GM23338 (cell line): Measurements from ENCODE around the gene NRCAM. TPM values are rescaled to one million over a fixed set of nuclear protein-coding genes. Genes with fewer than 3 reads are reported as not detected.

ENCODE experiments used
- ATAC-seq: fragments of 200-7000 bp; cut with Tn5 transposase; 3 replicates; pipeline ENCODE4 v1.9.1; 2020
- DNase-seq: peaks from one replicate; pipeline ENCODE4 v3.0.0-alpha.2; 2015; ENCODE audit warnings: low spot score
- H2AFZ ChIP-seq: fragments of 200-600 bp; sonication (generic); 2 replicates; pipeline ENCODE4 v1.8.0; 2016; ENCODE audit warnings: antibody characterized with exemption, mild to moderate bottlenecking, moderate library complexity
- H3F3A ChIP-seq: fragments of 200-600 bp; sonication (generic); replicated peaks from 2 replicates; pipeline ENCODE4 v1.8.0; 2017; ENCODE audit warnings: antibody characterized with exemption, mixed run types, low read depth
- H3K27ac ChIP-seq: fragments of 200-600 bp; sonication (generic); 2 replicates; pipeline ENCODE4 v1.6.1; 2016; ENCODE audit warnings: low read depth
- H3K27me3 ChIP-seq: fragments of 200-600 bp; sonication (generic); 2 replicates; pipeline ENCODE4 v1.8.0; 2016; ENCODE audit warnings: mild to moderate bottlenecking, mixed run types, moderate library complexity; ENCODE audit not compliant: insufficient read depth
- H3K36me3 ChIP-seq: fragments of 200-600 bp; sonication (generic); 2 replicates; pipeline ENCODE4 v1.8.0; 2016; ENCODE audit warnings: mild to moderate bottlenecking; ENCODE audit not compliant: insufficient read depth
- H3K4me1 ChIP-seq: fragments of 200-600 bp; sonication (generic); 2 replicates; pipeline ENCODE4 v1.8.0; 2016; ENCODE audit warnings: mild to moderate bottlenecking, moderate library complexity; ENCODE audit not compliant: insufficient read depth
- H3K4me2 ChIP-seq: fragments of 200-600 bp; sonication (generic); 2 replicates; pipeline ENCODE4 v1.7.1; 2017; ENCODE audit warnings: mixed run types
- H3K4me3 ChIP-seq: fragments of 200-600 bp; sonication (generic); 2 replicates; pipeline ENCODE4 v1.6.1; 2016; ENCODE audit warnings: mixed run types
- H3K79me2 ChIP-seq: fragments of 200-600 bp; sonication (generic); replicated peaks from 2 replicates; pipeline ENCODE4 v1.8.0; 2017; ENCODE audit warnings: mild to moderate bottlenecking; ENCODE audit not compliant: insufficient read depth
- H3K9me2 ChIP-seq: fragments of 200-600 bp; sonication (generic); 2 replicates; pipeline ENCODE4 v1.8.0; 2017; ENCODE audit not compliant: insufficient read depth
- H4K20me1 ChIP-seq: fragments of 200-600 bp; sonication (generic); replicated peaks from 2 replicates; pipeline ENCODE4 v1.8.0; 2017; ENCODE audit warnings: mild to moderate bottlenecking; ENCODE audit not compliant: insufficient read depth
- H3K27ac Mint-ChIP-seq: 2 replicates; pipeline ENCODE4 v1.8.0; 2020; ENCODE audit warnings: inconsistent platforms, mild to moderate bottlenecking, moderate library complexity, mixed read lengths
- H3K27me3 Mint-ChIP-seq: 3 replicates; pipeline ENCODE4 v1.8.0; 2022; ENCODE audit warnings: low read depth, mild to moderate bottlenecking, moderate library complexity, mixed read lengths, inconsistent platforms; ENCODE audit not compliant: insufficient read depth, poor library complexity
- H3K36me3 Mint-ChIP-seq: 3 replicates; pipeline ENCODE4 v1.8.0; 2021; ENCODE audit warnings: low read depth, mild to moderate bottlenecking, inconsistent platforms, moderate library complexity, mixed read lengths
- H3K4me1 Mint-ChIP-seq: 3 replicates; pipeline ENCODE4 v1.8.0; 2020; ENCODE audit warnings: mild to moderate bottlenecking, inconsistent platforms, mixed read lengths
- H3K4me3 Mint-ChIP-seq: 3 replicates; pipeline ENCODE4 v1.8.0; 2021; ENCODE audit warnings: moderate library complexity, mild to moderate bottlenecking, inconsistent platforms, mixed read lengths
- H3K9me3 Mint-ChIP-seq: 3 replicates; pipeline ENCODE4 v1.8.0; 2020; ENCODE audit warnings: moderate library complexity, mild to moderate bottlenecking, inconsistent platforms, mixed read lengths
- CREB1 ChIP-seq: fragments of 250-450 bp; sonication (Bioruptor Pico); IDR thresholded peaks from 2 replicates; pipeline ENCODE4 v1.5.0; 2020; ENCODE audit warnings: low read depth, mild to moderate bottlenecking, moderate library complexity
- EZH2 ChIP-seq: fragments of 200-600 bp; sonication (generic); IDR thresholded peaks from one replicate; pipeline ENCODE4 v1.8.0; 2017; ENCODE audit warnings: antibody characterized with exemption, mild to moderate bottlenecking, low read depth; ENCODE audit not compliant: unreplicated experiment
- EZH2phosphoT487 ChIP-seq: fragments of 200-600 bp; sonication (generic); IDR thresholded peaks from one replicate; pipeline ENCODE4 v1.8.1; 2018; ENCODE audit warnings: antibody characterized with exemption; ENCODE audit not compliant: unreplicated experiment
- JUNB ChIP-seq: IDR thresholded peaks from one replicate; pipeline ENCODE4 v1.6.1; 2016; ENCODE audit warnings: antibody characterized with exemption; ENCODE audit not compliant: unreplicated experiment
- NANOG ChIP-seq: IDR thresholded peaks from 2 replicates; pipeline ENCODE4 v1.6.1; 2016; ENCODE audit warnings: antibody characterized with exemption, borderline replicate concordance
- POLR2AphosphoS5 ChIP-seq: IDR thresholded peaks from 2 replicates; pipeline ENCODE4 v1.6.1; 2016; ENCODE audit warnings: antibody characterized with exemption, low read depth
- STAT1 ChIP-seq: IDR thresholded peaks from one replicate; pipeline ENCODE4 v1.6.1; 2016; ENCODE audit warnings: antibody characterized with exemption; ENCODE audit not compliant: unreplicated experiment
- ZNF114 ChIP-seq: fragments of 250-450 bp; sonication (Bioruptor Pico); IDR thresholded peaks from 2 replicates; pipeline ENCODE4 v1.5.0; 2020; ENCODE audit warnings: mild to moderate bottlenecking, moderate library complexity
- ZNF331 ChIP-seq: fragments of 250-450 bp; sonication (Bioruptor Pico); IDR thresholded peaks from 2 replicates; pipeline ENCODE4 v1.5.0; 2020; ENCODE audit warnings: low read depth, mild to moderate bottlenecking, moderate library complexity
- polyA plus RNA-seq: library from polyadenylated mRNA; unstranded; fragments of >200 nt; fragmentation: Nextera tagmentation; extraction: Ambion mirVana; gene quantifications from 2 replicates; pipeline ENCODE4 v1.2.1, GENCODE V29; 2016
- total RNA-seq: library from RNA; depleted of rRNA; stranded (reverse); fragments of >200 nt; shearing (Covaris generic); gene quantifications from 2 replicates; pipeline ENCODE4 v1.2.3, GENCODE V29; 2014
- TF ChIP-seq, protein P1 (sequence below): IDR thresholded peaks from 2 replicates; pipeline ENCODE4 v1.6.1; 2016; ENCODE audit warnings: antibody characterized with exemption
- TF ChIP-seq, protein P2 (sequence below), 2 experiments: fragments of 200-600 bp in 1 of 2; sonication (generic) in 1 of 2; conservative IDR thresholded peaks; 2 replicates each; pipeline versions ENCODE4 v1.5.1 to v1.6.1; 2016 to 2017; ENCODE audit warnings: antibody characterized with exemption in 2 of 2, low read depth in 2 of 2, mild to moderate bottlenecking in 2 of 2, moderate library complexity in 1 of 2
- TF ChIP-seq, protein P3 (sequence below): fragments of 250-450 bp; sonication (Bioruptor Pico); IDR thresholded peaks from 2 replicates; pipeline ENCODE4 v1.5.0; 2020; ENCODE audit warnings: mild to moderate bottlenecking, moderate library complexity
- TF ChIP-seq, protein P4 (sequence below): IDR thresholded peaks from one replicate; pipeline ENCODE4 v1.6.1; 2018; ENCODE audit warnings: antibody characterized with exemption; ENCODE audit not compliant: unreplicated experiment

NRCAM gene
- total and polyA plus RNA-seq, 2 experiments from 2014 or later: 2.5 to 6.8 TPM

GRCh38 chr7:108430664-108431063 lies 25.6 kb downstream of the NRCAM start:
- Histone ChIP-seq H3K36me3 (no peaks in the 10 kb centered on the region), H3K4me2 (no peak overlapping the region), H3K27me3 (no peaks in the 10 kb centered on the region), H3K4me1 (no peaks in the 10 kb centered on the region), H3K27ac (no peak overlapping the region), H4K20me1 (no peaks in the 10 kb centered on the region), H3K9me2 (no peaks in the 10 kb centered on the region), H3K4me3 (no peak overlapping the region), H2AFZ (no peak overlapping the region), H3K79me2 (no peaks in the 10 kb centered on the region), H3F3A (no peaks in the 10 kb centered on the region)
- TF ChIP-seq CREB1 (CRISPR knock-in tag) (no peak), POLR2AphosphoS5 (no peak), ZNF114 (no peak), JUNB (no peak), EZH2 (no peak), ZNF331 (CRISPR knock-in tag) (no peak), EZH2phosphoT487 (no peak), STAT1 (no peak), NANOG (no peak)
- TF ChIP-seq, protein P1, sequence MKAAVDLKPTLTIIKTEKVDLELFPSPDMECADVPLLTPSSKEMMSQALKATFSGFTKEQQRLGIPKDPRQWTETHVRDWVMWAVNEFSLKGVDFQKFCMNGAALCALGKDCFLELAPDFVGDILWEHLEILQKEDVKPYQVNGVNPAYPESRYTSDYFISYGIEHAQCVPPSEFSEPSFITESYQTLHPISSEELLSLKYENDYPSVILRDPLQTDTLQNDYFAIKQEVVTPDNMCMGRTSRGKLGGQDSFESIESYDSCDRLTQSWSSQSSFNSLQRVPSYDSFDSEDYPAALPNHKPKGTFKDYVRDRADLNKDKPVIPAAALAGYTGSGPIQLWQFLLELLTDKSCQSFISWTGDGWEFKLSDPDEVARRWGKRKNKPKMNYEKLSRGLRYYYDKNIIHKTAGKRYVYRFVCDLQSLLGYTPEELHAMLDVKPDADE: no peak
- TF ChIP-seq, protein P2, sequence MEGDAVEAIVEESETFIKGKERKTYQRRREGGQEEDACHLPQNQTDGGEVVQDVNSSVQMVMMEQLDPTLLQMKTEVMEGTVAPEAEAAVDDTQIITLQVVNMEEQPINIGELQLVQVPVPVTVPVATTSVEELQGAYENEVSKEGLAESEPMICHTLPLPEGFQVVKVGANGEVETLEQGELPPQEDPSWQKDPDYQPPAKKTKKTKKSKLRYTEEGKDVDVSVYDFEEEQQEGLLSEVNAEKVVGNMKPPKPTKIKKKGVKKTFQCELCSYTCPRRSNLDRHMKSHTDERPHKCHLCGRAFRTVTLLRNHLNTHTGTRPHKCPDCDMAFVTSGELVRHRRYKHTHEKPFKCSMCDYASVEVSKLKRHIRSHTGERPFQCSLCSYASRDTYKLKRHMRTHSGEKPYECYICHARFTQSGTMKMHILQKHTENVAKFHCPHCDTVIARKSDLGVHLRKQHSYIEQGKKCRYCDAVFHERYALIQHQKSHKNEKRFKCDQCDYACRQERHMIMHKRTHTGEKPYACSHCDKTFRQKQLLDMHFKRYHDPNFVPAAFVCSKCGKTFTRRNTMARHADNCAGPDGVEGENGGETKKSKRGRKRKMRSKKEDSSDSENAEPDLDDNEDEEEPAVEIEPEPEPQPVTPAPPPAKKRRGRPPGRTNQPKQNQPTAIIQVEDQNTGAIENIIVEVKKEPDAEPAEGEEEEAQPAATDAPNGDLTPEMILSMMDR (conservative IDR thresholded peaks at IDR 0.05; ENCODE audit: low read depth in 2 of 2): no peak
- TF ChIP-seq, protein P3, sequence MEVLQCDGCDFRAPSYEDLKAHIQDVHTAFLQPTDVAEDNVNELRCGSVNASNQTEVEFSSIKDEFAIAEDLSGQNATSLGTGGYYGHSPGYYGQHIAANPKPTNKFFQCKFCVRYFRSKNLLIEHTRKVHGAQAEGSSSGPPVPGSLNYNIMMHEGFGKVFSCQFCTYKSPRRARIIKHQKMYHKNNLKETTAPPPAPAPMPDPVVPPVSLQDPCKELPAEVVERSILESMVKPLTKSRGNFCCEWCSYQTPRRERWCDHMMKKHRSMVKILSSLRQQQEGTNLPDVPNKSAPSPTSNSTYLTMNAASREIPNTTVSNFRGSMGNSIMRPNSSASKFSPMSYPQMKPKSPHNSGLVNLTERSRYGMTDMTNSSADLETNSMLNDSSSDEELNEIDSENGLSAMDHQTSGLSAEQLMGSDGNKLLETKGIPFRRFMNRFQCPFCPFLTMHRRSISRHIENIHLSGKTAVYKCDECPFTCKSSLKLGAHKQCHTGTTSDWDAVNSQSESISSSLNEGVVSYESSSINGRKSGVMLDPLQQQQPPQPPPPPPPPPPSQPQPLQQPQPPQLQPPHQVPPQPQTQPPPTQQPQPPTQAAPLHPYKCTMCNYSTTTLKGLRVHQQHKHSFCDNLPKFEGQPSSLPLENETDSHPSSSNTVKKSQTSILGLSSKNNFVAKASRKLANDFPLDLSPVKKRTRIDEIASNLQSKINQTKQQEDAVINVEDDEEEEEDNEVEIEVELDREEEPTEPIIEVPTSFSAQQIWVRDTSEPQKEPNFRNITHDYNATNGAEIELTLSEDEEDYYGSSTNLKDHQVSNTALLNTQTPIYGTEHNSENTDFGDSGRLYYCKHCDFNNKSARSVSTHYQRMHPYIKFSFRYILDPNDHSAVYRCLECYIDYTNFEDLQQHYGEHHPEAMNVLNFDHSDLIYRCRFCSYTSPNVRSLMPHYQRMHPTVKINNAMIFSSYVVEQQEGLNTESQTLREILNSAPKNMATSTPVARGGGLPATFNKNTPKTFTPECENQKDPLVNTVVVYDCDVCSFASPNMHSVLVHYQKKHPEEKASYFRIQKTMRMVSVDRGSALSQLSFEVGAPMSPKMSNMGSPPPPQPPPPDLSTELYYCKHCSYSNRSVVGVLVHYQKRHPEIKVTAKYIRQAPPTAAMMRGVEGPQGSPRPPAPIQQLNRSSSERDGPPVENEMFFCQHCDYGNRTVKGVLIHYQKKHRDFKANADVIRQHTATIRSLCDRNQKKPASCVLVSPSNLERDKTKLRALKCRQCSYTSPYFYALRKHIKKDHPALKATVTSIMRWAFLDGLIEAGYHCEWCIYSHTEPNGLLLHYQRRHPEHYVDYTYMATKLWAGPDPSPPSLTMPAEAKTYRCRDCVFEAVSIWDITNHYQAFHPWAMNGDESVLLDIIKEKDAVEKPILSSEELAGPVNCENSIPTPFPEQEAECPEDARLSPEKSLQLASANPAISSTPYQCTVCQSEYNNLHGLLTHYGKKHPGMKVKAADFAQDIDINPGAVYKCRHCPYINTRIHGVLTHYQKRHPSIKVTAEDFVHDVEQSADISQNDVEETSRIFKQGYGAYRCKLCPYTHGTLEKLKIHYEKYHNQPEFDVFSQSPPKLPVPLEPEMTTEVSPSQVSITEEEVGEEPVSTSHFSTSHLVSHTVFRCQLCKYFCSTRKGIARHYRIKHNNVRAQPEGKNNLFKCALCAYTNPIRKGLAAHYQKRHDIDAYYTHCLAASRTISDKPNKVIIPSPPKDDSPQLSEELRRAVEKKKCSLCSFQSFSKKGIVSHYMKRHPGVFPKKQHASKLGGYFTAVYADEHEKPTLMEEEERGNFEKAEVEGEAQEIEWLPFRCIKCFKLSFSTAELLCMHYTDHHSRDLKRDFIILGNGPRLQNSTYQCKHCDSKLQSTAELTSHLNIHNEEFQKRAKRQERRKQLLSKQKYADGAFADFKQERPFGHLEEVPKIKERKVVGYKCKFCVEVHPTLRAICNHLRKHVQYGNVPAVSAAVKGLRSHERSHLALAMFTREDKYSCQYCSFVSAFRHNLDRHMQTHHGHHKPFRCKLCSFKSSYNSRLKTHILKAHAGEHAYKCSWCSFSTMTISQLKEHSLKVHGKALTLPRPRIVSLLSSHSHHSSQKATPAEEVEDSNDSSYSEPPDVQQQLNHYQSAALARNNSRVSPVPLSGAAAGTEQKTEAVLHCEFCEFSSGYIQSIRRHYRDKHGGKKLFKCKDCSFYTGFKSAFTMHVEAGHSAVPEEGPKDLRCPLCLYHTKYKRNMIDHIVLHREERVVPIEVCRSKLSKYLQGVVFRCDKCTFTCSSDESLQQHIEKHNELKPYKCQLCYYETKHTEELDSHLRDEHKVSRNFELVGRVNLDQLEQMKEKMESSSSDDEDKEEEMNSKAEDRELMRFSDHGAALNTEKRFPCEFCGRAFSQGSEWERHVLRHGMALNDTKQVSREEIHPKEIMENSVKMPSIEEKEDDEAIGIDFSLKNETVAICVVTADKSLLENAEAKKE: no peak
- TF ChIP-seq, protein P4, sequence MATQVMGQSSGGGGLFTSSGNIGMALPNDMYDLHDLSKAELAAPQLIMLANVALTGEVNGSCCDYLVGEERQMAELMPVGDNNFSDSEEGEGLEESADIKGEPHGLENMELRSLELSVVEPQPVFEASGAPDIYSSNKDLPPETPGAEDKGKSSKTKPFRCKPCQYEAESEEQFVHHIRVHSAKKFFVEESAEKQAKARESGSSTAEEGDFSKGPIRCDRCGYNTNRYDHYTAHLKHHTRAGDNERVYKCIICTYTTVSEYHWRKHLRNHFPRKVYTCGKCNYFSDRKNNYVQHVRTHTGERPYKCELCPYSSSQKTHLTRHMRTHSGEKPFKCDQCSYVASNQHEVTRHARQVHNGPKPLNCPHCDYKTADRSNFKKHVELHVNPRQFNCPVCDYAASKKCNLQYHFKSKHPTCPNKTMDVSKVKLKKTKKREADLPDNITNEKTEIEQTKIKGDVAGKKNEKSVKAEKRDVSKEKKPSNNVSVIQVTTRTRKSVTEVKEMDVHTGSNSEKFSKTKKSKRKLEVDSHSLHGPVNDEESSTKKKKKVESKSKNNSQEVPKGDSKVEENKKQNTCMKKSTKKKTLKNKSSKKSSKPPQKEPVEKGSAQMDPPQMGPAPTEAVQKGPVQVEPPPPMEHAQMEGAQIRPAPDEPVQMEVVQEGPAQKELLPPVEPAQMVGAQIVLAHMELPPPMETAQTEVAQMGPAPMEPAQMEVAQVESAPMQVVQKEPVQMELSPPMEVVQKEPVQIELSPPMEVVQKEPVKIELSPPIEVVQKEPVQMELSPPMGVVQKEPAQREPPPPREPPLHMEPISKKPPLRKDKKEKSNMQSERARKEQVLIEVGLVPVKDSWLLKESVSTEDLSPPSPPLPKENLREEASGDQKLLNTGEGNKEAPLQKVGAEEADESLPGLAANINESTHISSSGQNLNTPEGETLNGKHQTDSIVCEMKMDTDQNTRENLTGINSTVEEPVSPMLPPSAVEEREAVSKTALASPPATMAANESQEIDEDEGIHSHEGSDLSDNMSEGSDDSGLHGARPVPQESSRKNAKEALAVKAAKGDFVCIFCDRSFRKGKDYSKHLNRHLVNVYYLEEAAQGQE: no peak
- no peaks in the 10 kb centered on the region for H3K4me1 Mint-ChIP-seq
- no peak for ATAC-seq
- peaks cover 6% of the 10 kb centered on the region; the same call in 2 of the 3 replicates for H3K36me3 Mint-ChIP-seq
- peaks cover 3% of the 10 kb centered on the region; the same call in 1 of the 3 replicates for H3K9me3 Mint-ChIP-seq
- DNase-seq: no peak
- H3K4me3 Mint-ChIP-seq: no peak overlapping the region
- H3K27ac Mint-ChIP-seq: no peak overlapping the region
- peaks cover 2% of the 10 kb centered on the region for H3K27me3 Mint-ChIP-seq
